Activated naive CD8-positive, alpha-beta T cell treated with anti-CD3 and anti-CD28 coated beads, Interleukin-2, amount 50 U/mL, for 16 hours (primary cell): ENCODE results near the gene GRP.

Source experiments
- DNase-seq: peaks from one replicate; pipeline ENCODE4 v3.0.0-alpha.2; 2020; ENCODE audit warnings: low read depth, low spot score

The GRP gene

GRCh38 chr18:59267503-59268126 lies 47.7 kb downstream of the GRP start:
- DNase-seq = no peak

DNA sequence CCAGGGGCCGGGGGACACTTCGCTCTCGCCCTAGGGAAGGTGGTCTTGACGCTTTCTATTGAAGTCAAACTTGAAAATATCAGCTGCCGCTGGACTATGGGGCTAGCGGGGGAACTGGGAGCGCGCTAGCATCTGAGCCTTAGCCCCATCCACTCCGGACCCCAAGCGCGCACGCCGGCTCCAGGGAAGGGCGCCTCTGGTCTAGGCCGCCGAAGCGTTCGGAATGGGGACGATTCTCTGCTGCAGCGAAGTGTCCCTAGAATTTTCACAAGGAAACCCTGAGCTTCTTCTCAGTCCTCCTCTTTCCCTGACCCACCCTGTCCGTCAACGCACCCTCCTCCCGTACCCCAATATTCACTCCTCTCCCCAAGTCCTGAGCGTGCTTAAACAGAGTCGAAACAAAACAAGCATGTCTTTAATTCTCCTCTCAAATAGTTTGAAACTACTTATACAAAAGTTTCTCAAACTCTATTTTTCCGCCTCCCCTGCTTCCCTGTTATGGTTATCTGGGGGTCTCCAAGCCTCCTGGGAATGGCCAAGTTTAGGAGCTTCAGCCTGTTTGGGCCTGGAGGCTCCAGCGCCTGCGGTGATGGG lies 48.3 kb downstream of the GRP start:
- no peak for DNase-seq

DNA sequence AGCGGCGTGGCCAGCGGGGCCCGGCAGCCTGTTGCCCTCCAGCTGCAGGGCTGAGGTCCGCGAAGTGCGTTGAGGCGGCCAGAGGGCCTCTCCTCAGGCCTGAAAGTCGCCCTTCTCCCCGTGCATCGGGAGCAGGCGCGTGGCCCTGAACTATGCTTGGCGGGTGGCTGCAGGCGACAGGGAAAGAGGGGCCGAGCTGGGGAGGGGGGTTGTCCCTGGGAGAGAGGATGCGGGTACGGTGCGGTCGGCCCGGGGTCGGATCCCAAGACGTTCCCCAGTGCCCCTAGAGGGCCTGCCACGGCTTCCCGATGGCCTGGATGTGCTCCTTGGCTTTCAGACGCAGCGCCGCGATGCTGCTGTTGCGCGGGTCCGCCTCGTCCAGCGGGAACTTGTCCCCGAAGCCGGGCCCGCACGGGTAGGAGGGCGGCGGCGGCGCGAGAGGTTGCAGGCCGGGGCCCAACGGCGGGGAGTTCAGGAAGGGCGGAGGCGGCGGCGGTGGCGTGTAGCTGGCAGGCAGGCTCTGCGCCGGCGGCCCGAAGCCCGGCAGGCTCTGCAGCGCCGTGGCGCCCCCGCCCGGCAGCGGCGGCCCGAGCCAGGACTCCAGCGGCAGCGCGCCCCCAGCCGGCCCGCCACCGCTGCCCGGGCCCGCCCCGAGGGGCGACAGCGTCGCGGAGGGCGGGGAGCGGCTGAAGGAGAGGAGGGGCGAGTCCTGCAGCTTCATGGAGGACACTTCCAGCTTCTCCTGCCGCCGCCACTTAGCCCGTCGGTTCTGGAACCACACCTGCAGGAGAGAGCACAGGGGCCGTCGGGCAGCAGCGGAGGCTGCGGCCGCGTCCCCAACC lies 49.0 kb downstream of the GRP start:
- DNase-seq = no peak

GRCh38 chr18:59269563-59270119 lies 49.7 kb downstream of the GRP start:
- no peak for DNase-seq

DNA sequence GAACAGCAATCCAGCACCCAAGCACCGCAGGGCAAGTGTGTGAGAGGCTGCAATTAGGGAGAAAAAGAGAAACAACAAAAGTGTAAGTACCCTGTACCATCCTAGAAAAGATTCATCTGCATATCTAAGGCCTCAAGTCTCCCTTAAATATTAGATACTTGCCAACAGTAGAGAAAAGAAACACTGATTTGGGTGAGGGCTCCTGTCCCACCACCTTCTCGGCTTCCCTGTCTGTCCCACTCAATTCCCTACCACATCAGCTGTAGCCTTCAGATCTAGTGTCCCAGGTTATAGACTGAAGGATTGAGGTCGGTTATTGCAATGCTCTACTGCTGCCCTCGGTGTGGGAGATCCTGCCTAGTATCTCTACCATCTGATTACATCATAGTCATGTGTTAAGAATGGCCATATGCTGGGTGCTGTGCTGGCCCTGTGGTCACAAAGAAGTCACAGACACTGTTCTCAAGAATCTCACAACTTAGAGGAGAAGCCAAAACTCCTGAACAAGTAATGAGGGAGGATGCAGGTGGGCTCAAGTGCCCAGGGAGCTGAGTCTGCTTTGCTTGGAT lies 50.8 kb downstream of the GRP start:
- DNase-seq = no peak

DNA sequence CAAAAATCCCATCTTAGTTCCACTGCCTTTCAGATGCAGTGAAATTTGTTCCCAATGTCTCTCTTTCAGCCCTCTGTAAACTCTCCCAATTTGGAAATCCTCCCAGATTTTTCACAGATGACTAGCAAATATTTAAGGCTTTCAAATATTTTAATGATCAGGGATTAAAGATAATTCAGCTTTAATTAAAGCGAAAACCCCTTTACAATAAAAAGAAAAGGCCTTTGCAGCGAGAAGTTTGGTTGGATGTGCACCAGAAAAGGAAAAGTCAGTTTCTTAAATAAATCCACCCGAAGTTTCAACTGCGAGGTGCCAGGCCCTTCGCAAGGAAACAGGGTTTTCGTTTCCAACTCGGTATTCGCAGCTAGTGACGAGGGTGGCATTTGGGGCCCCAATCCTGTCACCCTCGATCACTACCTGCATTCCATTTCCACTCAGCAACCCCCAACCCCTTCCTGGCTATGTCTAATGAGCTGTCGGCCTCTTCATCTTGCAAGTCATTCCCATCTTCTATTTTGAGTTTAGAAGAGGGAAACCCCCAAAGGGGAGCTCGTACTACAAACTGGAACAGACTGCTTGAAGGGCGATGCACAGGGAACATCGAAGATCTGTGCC lies 51.8 kb downstream of the GRP start:
- DNase-seq = no peak

- DNase-seq = no peak
These were observed 52.4 kb downstream of the GRP start for GRCh38 chr18:59272221-59272888.

- no peak for DNase-seq
These were observed 53.2 kb downstream of the GRP start, which contains the start of gene RAX for GRCh38 chr18:59272891-59273758. Gene RAX, minus strand, starts transcription at chr18:59273454. Its CDS starts 248 bp downstream, at chr18:59273206.

DNA sequence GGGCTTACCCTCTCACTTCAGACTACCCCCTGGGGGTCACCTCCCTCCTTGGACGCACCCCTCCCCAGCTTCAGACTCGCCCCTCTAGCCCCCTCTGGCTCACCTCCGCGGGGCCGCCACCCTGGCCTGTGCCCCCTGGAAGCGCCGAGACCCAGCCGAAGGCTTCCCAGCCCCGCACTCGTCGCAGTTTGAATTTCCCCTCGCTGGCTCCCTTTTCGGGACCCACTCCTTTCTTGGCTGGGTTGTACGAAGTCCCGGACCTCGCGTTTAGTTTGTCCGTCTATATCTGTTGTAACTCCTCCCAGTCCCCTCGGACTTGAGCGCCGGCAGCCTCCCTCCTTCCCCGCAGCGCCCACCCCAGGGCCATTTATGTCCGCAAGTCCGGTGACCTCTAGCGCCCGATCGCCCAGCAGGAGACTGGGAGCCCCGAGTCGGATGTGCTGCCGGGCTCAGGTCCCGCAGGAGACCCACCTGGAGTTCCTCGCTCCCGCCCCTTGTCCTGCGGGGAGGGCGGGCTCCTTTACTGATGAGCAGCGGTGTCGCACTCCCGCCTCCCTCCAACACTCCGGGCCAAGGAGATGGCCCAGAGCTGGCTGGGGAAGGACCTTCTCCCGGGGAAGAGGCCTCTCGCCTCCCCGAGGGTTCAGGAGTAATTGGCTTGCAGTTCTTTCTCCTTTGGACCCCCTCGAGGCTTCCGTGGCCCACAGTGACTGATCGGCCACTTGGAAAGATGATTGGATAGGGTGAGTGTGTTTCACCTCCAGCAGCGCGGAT lies 54.0 kb downstream of the GRP start:
- no peak for DNase-seq

DNA sequence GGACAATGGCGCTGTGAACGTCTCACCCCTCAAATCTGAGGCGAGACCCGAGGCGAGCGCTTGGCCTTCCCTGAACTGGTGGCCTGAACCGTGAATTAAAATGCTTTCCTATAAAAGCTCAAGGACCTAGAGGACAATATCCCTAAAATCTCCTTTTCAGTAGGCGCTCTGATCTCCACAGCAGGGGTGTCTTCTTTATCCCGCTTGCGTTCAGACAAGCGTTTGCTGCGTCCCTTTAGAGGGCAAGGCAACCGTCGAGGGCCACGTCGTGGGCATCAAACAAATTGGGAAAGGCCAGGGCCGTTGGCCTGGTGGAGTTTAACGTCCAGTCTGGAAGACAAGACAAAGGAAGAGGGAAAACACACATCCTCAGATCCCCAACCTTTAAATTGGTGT lies 54.6 kb downstream of the GRP start:
- no peak for DNase-seq

- no peak for DNase-seq
These were observed 55.5 kb downstream of the GRP start for GRCh38 chr18:59275406-59275949.

DNA sequence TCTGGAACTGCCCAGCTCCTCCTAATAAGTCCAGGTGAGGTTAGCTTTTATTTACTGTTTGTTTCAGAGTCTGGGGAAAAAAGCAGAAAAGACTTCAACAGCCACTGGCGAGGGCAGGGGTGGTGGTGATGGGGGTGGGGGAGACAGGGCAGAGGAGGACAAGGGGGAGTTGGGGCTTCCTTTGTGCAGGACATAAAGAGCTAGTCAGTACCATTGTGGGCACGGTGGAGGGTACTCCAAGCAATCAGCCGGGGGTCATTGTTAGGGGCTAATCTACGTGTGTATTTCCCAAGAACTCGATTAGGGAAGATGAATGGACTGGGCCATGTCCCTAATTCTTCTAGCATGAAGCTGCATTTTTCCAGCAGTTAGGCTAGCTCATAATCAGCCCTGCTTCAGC lies 56.1 kb downstream of the GRP start:
- DNase-seq = no peak

DNA sequence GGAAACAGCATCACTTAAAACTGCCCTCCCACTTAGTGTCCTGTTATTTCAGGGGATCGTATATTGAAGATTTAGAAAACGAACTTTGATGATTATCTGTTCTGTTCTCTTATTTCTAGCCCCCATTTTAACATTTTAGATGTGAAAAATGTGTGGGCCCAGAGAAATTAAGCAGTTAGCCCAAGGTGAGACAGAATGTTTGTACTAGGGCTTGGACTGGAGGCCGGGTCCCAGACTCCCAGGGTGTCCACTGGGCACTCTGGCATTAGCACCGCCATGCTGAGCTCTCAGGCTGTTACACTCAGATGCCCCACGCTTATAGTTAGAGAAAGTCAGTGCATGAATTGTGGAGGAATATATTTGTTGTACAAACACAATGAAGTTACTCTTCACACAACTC lies 58.8 kb downstream of the GRP start:
- DNase-seq = no peak

- no peak for DNase-seq
These were observed 59.2 kb downstream of the GRP start for GRCh38 chr18:59279193-59279592.

DNA sequence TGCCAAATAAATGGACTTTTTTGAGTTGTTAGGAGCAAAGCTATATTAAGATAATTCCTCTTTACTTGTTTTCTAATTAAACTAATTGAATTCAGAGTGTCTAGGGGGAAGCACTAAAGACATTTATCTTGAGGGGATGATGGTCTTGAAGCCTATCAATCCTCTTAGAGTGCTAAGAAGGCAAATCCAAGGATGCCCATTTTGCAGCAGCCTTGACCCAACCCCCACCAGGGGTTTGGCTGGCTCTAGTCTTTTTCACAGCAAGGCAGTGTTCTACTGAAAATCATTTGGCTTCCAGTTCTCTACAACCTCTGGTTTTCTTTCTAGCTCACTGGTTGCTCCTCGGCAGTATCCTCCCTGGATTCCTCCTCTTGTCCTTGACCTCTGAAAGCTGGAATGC lies 59.8 kb downstream of the GRP start:
- DNase-seq = no peak
